PC-3 (cell line): ENCODE results near the gene HBM.

Experiments used
- EZH2 ChIP-seq: fragments of 300-600 bp; sonication (generic); IDR thresholded peaks from one replicate; pipeline ENCODE4 v1.6.1; 2017; ENCODE audit warnings: antibody characterized with exemption, mild to moderate bottlenecking, low read length; ENCODE audit not compliant: unreplicated experiment
- EZH2phosphoT487 ChIP-seq: fragments of 300-600 bp; sonication (generic); IDR thresholded peaks from 2 replicates; pipeline ENCODE4 v1.6.1; 2018; ENCODE audit warnings: mild to moderate bottlenecking, antibody characterized with exemption, low read length, borderline replicate concordance
- TF ChIP-seq, protein P1 (sequence below): fragments of 300-600 bp; sonication (generic); conservative IDR thresholded peaks from 2 replicates; pipeline ENCODE4 v1.5.1; 2017; ENCODE audit warnings: antibody characterized with exemption, low read depth, mild to moderate bottlenecking, low read length

DNA sequence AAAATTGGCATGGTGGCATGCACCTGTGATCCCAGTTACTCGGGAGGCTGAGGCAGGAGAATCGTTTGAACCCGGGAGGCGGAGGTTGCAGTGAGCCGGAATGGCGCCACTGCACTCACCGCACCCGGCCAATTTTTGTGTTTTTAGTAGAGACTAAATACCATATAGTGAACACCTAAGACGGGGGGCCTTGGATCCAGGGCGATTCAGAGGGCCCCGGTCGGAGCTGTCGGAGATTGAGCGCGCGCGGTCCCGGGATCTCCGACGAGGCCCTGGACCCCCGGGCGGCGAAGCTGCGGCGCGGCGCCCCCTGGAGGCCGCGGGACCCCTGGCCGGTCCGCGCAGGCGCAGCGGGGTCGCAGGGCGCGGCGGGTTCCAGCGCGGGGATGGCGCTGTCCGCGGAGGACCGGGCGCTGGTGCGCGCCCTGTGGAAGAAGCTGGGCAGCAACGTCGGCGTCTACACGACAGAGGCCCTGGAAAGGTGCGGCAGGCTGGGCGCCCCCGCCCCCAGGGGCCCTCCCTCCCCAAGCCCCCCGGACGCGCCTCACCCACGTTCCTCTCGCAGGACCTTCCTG lies 14.4 kb downstream of the HBM start, which contains the start of gene HBQ1:
- TF ChIP-seq, protein P1, sequence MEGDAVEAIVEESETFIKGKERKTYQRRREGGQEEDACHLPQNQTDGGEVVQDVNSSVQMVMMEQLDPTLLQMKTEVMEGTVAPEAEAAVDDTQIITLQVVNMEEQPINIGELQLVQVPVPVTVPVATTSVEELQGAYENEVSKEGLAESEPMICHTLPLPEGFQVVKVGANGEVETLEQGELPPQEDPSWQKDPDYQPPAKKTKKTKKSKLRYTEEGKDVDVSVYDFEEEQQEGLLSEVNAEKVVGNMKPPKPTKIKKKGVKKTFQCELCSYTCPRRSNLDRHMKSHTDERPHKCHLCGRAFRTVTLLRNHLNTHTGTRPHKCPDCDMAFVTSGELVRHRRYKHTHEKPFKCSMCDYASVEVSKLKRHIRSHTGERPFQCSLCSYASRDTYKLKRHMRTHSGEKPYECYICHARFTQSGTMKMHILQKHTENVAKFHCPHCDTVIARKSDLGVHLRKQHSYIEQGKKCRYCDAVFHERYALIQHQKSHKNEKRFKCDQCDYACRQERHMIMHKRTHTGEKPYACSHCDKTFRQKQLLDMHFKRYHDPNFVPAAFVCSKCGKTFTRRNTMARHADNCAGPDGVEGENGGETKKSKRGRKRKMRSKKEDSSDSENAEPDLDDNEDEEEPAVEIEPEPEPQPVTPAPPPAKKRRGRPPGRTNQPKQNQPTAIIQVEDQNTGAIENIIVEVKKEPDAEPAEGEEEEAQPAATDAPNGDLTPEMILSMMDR = no peak
- TF ChIP-seq EZH2 (no peak), EZH2phosphoT487 (no peak)
